Measurements from ENCODE around the gene CLEC11A. TPM values are rescaled to one million over a fixed set of nuclear protein-coding genes. Genes with fewer than 3 reads are reported as not detected.

CLEC11A gene
- total and polyA plus RNA-seq, 9 of the 15 experiments (the other 6 are each of a cell fraction or from before 2014, with no cell fraction given): 0.39 to 43.9 (median 3.4) TPM

DNA sequence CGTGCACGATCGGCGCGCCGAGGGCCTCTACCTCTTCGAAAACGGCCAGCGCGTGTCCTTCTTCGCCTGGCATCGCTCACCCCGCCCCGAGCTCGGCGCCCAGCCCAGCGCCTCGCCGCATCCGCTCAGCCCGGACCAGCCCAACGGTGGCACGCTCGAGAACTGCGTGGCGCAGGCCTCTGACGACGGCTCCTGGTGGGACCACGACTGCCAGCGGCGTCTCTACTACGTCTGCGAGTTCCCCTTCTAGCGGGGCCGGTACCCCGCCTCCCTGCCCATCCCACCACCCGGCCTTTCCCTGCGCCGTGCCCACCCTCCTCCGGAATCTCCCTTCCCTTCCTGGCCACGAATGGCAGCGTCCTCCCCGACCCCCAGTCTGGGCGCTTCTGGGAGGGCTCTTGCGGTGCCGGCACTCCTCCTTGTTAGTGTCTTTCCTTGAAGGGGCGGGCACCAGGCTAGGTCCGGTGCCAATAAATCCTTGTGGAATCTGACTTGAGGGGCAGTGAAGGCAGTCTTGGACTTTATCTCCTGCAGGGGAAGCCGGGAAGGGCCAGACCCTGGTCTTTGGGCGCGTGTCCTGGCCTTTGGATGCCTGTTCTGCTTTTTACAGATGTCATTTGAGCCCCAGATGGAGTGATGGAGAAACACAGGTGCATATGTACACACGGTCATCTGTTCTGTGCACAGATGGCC lies 2.2 kb downstream of the CLEC11A start (continued):
- TF ChIP-seq, protein P1, sequence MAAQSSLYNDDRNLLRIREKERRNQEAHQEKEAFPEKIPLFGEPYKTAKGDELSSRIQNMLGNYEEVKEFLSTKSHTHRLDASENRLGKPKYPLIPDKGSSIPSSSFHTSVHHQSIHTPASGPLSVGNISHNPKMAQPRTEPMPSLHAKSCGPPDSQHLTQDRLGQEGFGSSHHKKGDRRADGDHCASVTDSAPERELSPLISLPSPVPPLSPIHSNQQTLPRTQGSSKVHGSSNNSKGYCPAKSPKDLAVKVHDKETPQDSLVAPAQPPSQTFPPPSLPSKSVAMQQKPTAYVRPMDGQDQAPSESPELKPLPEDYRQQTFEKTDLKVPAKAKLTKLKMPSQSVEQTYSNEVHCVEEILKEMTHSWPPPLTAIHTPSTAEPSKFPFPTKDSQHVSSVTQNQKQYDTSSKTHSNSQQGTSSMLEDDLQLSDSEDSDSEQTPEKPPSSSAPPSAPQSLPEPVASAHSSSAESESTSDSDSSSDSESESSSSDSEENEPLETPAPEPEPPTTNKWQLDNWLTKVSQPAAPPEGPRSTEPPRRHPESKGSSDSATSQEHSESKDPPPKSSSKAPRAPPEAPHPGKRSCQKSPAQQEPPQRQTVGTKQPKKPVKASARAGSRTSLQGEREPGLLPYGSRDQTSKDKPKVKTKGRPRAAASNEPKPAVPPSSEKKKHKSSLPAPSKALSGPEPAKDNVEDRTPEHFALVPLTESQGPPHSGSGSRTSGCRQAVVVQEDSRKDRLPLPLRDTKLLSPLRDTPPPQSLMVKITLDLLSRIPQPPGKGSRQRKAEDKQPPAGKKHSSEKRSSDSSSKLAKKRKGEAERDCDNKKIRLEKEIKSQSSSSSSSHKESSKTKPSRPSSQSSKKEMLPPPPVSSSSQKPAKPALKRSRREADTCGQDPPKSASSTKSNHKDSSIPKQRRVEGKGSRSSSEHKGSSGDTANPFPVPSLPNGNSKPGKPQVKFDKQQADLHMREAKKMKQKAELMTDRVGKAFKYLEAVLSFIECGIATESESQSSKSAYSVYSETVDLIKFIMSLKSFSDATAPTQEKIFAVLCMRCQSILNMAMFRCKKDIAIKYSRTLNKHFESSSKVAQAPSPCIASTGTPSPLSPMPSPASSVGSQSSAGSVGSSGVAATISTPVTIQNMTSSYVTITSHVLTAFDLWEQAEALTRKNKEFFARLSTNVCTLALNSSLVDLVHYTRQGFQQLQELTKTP (IDR thresholded peaks at IDR 0.05; ENCODE audit: low read depth in 1 of 2, partially characterized antibody in 2 of 2): no peak
- TF ChIP-seq U2AF1 (optimal IDR thresholded peaks at IDR 0.05; ENCODE audit: low read depth, low read length) (no peak), CBFA2T3 (IDR thresholded peaks at IDR 0.05) (no peak), ZNF165 (CRISPR knock-in tag; IDR thresholded peaks at IDR 0.05; ENCODE audit: borderline replicate concordance) (no peak), CEBPG (CRISPR knock-in tag; IDR thresholded peaks at IDR 0.05) (no peak), CEBPG (tag; conservative IDR thresholded peaks at IDR 0.05 in 1 of 2, IDR thresholded peaks at IDR 0.05 in 1 of 2) (no peak), TEAD1 (CRISPR knock-in tag; IDR thresholded peaks at IDR 0.05) (0 out of 4 replicates have a peak, but pooled peaks of 1 of the 2 experiments have one; percentile 34), PCBP2 (IDR thresholded peaks at IDR 0.05; ENCODE audit: low read depth, low read length, poor library complexity, severe bottlenecking) (no peak), MAZ (CRISPR knock-in tag; conservative IDR thresholded peaks at IDR 0.05 in 1 of 2, IDR thresholded peaks at IDR 0.05 in 1 of 2) (peak in 1 of 2 experiments; percentile 63; a peak in 2 of 4 replicates), ETV5 (CRISPR knock-in tag; IDR thresholded peaks at IDR 0.05; ENCODE audit: low read depth) (no peak), FOXM1 (IDR thresholded peaks at IDR 0.05; ENCODE audit: low read depth) (no peak), FOXM1 (CRISPR knock-in tag; IDR thresholded peaks at IDR 0.05; ENCODE audit: low read depth) (no peak), ZNF239 (CRISPR knock-in tag; IDR thresholded peaks at IDR 0.05) (peak; percentile 40), NUFIP1 (IDR thresholded peaks at IDR 0.05; ENCODE audit: partially characterized antibody) (no peak)
- TF ChIP-seq, protein P2, sequence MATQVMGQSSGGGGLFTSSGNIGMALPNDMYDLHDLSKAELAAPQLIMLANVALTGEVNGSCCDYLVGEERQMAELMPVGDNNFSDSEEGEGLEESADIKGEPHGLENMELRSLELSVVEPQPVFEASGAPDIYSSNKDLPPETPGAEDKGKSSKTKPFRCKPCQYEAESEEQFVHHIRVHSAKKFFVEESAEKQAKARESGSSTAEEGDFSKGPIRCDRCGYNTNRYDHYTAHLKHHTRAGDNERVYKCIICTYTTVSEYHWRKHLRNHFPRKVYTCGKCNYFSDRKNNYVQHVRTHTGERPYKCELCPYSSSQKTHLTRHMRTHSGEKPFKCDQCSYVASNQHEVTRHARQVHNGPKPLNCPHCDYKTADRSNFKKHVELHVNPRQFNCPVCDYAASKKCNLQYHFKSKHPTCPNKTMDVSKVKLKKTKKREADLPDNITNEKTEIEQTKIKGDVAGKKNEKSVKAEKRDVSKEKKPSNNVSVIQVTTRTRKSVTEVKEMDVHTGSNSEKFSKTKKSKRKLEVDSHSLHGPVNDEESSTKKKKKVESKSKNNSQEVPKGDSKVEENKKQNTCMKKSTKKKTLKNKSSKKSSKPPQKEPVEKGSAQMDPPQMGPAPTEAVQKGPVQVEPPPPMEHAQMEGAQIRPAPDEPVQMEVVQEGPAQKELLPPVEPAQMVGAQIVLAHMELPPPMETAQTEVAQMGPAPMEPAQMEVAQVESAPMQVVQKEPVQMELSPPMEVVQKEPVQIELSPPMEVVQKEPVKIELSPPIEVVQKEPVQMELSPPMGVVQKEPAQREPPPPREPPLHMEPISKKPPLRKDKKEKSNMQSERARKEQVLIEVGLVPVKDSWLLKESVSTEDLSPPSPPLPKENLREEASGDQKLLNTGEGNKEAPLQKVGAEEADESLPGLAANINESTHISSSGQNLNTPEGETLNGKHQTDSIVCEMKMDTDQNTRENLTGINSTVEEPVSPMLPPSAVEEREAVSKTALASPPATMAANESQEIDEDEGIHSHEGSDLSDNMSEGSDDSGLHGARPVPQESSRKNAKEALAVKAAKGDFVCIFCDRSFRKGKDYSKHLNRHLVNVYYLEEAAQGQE (IDR thresholded peaks at IDR 0.05; ENCODE audit: borderline replicate concordance): no peak; the same call in 1 of the 2 replicates
- TF ChIP-seq, protein P2 (CRISPR knock-in tag; IDR thresholded peaks at IDR 0.05; ENCODE audit: low read depth): peak; percentile 71; the same call in 1 of the 2 replicates
